Cerebellar cortex (tissue), 1 donor: ENCODE data around the gene MLLT3.

Source experiments
- DNase-seq: peaks from one replicate; pipeline ENCODE4 v3.0.0-alpha.2; 2015; ENCODE audit warnings: low spot score

The MLLT3 gene

GRCh38 chr9:20625003-20625349 lies 2.7 kb upstream of the MLLT3 start:
- no peak for DNase-seq

- DNase-seq, result peak; percentile 88
These were observed 2.1 kb upstream of the MLLT3 start for GRCh38 chr9:20624201-20625002.

- peak; percentile 29 for DNase-seq
These were observed 1.4 kb upstream of the MLLT3 start for GRCh38 chr9:20623748-20624124.

GRCh38 chr9:20623021-20623747 lies 885 bp upstream of the MLLT3 start:
- no peak for DNase-seq

- peak; percentile 65 for DNase-seq
These were observed 599 bp downstream of the MLLT3 start for GRCh38 chr9:20621471-20622329.

- peak; percentile 35 for DNase-seq
These were observed 1.4 kb downstream of the MLLT3 start for GRCh38 chr9:20620650-20621470.

- peak; percentile 40 for DNase-seq
These were observed 2.7 kb downstream of the MLLT3 start for GRCh38 chr9:20619487-20620200.

GRCh38 chr9:20618361-20618802 lies 3.9 kb downstream of the MLLT3 start:
- peak; percentile 30 for DNase-seq

- DNase-seq, result no peak
These were observed 5.5 kb downstream of the MLLT3 start for GRCh38 chr9:20616808-20617207.

GRCh38 chr9:20614602-20615216 lies 7.6 kb downstream of the MLLT3 start:
- DNase-seq, result no peak

- no peak for DNase-seq
These were observed 10.5 kb downstream of the MLLT3 start for GRCh38 chr9:20611691-20612287.

- DNase-seq, result no peak
These were observed 11.7 kb downstream of the MLLT3 start for GRCh38 chr9:20610591-20610990.

- no peak for DNase-seq
These were observed 13.7 kb downstream of the MLLT3 start for GRCh38 chr9:20608582-20608981.

GRCh38 chr9:20606652-20607051 lies 15.6 kb downstream of the MLLT3 start:
- no peak for DNase-seq

GRCh38 chr9:20604562-20604961 lies 17.7 kb downstream of the MLLT3 start:
- DNase-seq, result no peak

- no peak for DNase-seq
These were observed 18.6 kb downstream of the MLLT3 start for GRCh38 chr9:20603524-20604268.

GRCh38 chr9:20601292-20601691 lies 21.0 kb downstream of the MLLT3 start:
- DNase-seq, result no peak

- no peak for DNase-seq
These were observed 23.1 kb downstream of the MLLT3 start for GRCh38 chr9:20599195-20599594.

GRCh38 chr9:20598367-20598766 lies 23.9 kb downstream of the MLLT3 start:
- no peak for DNase-seq
